SJCRH30 (cell line): ENCODE data around the gene NUB1. TPM values are rescaled to one million over a fixed set of nuclear protein-coding genes. Genes with fewer than 3 reads are reported as not detected.
A peak's percentile ranks its signal among the peaks of the same experiment; 100 is the strongest.

Source experiments
- DNase-seq, 2 experiments: peaks; one replicate each; pipeline ENCODE4 v3.0.0-alpha.2; 2015 to 2020
- H3K27ac ChIP-seq: fragments of 250-450 bp; sonication (Bioruptor Pico); 2 replicates; pipeline ENCODE4 v1.5.1; 2020; ENCODE audit warnings: mild to moderate bottlenecking, moderate library complexity
- H3K27me3 ChIP-seq: fragments of 250-450 bp; sonication (Bioruptor Pico); 2 replicates; pipeline ENCODE4 v1.5.1; 2020; ENCODE audit warnings: mild to moderate bottlenecking, moderate library complexity
- H3K36me3 ChIP-seq: fragments of 250-450 bp; sonication (Bioruptor Pico); 2 replicates; pipeline ENCODE4 v1.5.1; 2020; ENCODE audit warnings: mild to moderate bottlenecking, moderate library complexity
- H3K4me1 ChIP-seq: fragments of 250-450 bp; sonication (Bioruptor Pico); 2 replicates; pipeline ENCODE4 v1.5.1; 2020; ENCODE audit warnings: mild to moderate bottlenecking, moderate library complexity
- H3K4me3 ChIP-seq: fragments of 250-450 bp; sonication (Bioruptor Pico); 2 replicates; pipeline ENCODE4 v1.5.1; 2020; ENCODE audit warnings: mild to moderate bottlenecking, moderate library complexity
- H3K9me3 ChIP-seq: fragments of 250-450 bp; sonication (Bioruptor Pico); replicated peaks from 2 replicates; pipeline ENCODE4 v1.5.1; 2020; ENCODE audit warnings: mild to moderate bottlenecking, moderate library complexity
- total RNA-seq: library from RNA; depleted of rRNA; stranded (reverse); fragments of >200 nt; shearing (Covaris generic); gene quantifications from 2 replicates; pipeline ENCODE4 v1.2.3, GENCODE V29; 2014

NUB1 gene
- total RNA-seq, 1 experiment from 2014 or later = 61.5 TPM

DNA sequence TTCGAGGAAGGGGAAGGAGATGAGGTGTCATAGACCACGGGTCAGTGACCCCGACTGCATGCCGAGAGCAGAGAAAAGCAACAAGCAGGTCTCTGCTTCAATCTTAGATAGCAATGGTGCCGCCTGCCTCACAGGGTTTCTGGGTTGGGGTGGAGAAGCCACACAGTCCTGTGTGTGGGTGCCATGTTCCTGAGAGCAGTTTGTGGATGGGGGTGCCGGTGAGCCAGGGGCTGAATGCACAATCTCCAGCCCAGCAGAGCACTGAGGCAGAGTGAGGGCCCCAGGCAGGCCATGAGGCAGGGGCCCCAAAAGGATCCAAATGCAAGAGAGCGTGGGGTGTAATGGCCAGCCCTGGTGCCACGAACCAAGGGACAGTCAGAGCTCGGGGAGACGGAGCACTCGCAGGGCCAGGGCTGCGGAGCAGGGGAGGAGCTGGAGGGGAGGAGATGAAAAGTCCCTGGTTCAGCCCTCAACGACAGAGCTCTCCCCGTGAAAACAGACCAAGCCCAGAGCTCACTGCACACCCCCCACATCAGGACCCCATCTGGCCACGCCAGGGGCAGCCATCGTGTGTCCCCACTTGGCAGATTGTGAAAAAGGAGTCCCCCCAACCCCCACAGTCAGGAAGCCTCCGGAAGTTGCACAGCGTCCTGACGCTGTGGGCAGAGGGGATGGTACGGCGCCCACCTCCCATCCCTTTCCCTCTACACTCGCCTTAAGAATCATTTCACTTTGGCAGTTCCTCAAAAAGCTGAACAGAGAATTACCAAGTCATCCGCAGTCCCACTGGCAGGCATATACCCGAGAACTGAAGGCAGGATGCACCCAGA is 48.4 kb downstream of the NUB1 start:
- Histone ChIP-seq H3K27ac (no peak overlapping the region), H3K9me3 (no peaks in the 10 kb centered on the region), H3K27me3 (peaks cover 29% of the 10 kb centered on the region; the same call in 1 of the 2 replicates), H3K36me3 (no peaks in the 10 kb centered on the region), H3K4me3 (no peak overlapping the region), H3K4me1 (peaks cover 18% of the 10 kb centered on the region)
- no peak for DNase-seq

DNA sequence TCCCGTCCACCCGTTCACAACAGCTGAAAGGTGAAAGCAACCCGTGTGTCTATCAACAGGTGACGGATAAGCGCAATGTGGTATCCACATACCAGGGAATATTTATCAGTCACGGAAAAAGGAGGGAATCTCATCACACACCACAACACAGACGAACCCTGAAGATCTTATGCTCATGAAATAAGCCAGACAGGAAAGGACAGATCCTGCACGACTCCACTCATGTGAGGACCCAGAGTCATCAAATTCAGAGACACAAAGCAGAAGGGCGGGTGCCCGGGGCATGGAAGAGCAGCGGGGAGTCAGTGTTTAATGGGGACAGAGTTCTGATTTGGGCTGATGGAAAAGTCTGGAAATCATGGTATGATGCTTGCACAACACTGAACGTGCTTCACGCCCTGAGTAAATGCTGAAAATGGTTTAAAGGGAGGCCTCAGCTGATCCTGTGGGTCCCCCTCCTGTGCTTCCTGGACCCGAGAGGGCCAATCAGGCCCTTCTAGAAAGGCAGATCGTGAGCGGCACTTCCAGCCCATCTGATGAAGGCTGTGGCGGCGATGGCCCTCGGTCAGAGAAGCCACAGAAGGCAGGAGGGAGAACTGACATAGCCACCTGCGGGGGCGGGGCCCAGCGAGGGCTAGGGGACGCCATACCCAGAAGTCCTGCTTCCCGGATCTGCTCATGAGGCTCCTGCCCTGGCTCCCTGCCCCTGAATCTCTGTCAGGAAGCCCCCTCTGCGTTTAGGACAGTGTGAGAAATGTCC is 49.2 kb downstream of the NUB1 start:
- Histone ChIP-seq H3K27ac (no peak overlapping the region), H3K4me1 (peaks cover 13% of the 10 kb centered on the region), H3K9me3 (no peaks in the 10 kb centered on the region), H3K4me3 (no peak overlapping the region), H3K27me3 (peaks cover 28% of the 10 kb centered on the region; the same call in 1 of the 2 replicates), H3K36me3 (no peaks in the 10 kb centered on the region)
- DNase-seq = peak; percentile 51 to 66

DNA sequence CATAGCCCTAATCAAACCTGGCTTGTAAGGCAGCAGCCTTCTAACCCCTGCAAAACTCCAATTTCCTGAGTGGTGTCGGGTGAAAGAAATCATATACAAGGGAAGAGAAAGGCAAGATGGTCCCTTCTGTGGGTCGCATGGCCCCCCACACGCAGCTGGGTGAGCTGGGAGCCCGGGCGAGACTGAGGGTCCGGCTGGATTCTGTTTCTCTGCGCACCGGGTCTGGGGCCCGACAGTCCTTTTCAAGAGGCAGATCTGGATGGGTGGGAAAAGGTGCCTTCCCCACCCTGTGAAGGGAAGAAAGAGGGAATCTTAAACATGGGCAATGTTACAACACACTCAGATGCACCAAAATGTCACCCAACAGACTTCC is 49.7 kb downstream of the NUB1 start:
- peaks cover 7% of the 10 kb centered on the region for H3K4me1 ChIP-seq
- peaks cover 22% of the 10 kb centered on the region; the same call in 1 of the 2 replicates for H3K27me3 ChIP-seq
- no peaks in the 10 kb centered on the region for H3K9me3 ChIP-seq
- H3K4me3 ChIP-seq = no peak overlapping the region
- no peak overlapping the region for H3K27ac ChIP-seq
- no peak for DNase-seq
- no peaks in the 10 kb centered on the region for H3K36me3 ChIP-seq

DNA sequence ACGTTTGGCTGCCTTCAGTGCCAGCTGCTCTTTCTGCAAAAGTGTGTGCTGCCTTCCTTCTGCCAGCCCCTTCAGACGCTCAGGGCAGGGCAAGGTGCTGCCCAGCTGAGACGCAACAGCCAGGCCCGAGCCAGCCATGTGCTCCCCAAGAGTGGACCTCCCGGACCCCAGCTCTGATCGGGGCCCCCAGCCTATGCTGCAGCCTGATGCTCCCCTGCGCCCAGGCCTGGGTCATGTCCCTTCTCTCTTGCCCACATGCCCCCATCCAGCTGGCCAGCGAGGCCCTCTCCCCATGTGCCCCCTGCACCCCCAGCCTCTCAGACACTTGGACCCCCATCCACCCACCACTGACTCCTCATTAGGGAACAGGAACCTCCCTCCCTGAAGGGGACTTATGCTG is 50.4 kb downstream of the NUB1 start:
- Histone ChIP-seq H3K4me1 (peaks cover 3% of the 10 kb centered on the region), H3K36me3 (no peaks in the 10 kb centered on the region), H3K9me3 (no peaks in the 10 kb centered on the region), H3K27me3 (peaks cover 15% of the 10 kb centered on the region; the same call in 1 of the 2 replicates), H3K4me3 (no peak overlapping the region), H3K27ac (no peak overlapping the region)
- no peak for DNase-seq

DNA sequence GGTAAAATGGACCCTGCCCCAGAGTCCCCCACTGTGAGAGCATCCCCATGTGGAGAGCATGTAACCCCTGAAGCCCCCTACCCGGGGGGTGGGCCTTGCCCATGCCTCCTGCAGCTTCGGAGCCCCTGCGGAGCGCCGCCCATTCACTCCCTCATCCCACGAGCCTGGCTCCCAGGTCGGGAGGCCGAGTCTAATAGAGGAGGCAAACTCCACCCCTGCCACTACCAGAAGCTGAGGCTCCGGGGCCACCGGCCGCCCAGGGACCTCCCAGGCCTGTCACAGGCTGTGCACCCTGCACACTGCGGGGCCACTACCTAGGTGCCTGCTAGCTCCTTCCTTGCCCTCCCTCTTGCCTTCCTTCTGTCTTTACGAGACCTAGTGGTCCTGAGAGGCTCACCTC is 50.8 kb downstream of the NUB1 start:
- Histone ChIP-seq H3K4me3 (no peak overlapping the region), H3K36me3 (no peaks in the 10 kb centered on the region)
- DNase-seq = no peak

DNA sequence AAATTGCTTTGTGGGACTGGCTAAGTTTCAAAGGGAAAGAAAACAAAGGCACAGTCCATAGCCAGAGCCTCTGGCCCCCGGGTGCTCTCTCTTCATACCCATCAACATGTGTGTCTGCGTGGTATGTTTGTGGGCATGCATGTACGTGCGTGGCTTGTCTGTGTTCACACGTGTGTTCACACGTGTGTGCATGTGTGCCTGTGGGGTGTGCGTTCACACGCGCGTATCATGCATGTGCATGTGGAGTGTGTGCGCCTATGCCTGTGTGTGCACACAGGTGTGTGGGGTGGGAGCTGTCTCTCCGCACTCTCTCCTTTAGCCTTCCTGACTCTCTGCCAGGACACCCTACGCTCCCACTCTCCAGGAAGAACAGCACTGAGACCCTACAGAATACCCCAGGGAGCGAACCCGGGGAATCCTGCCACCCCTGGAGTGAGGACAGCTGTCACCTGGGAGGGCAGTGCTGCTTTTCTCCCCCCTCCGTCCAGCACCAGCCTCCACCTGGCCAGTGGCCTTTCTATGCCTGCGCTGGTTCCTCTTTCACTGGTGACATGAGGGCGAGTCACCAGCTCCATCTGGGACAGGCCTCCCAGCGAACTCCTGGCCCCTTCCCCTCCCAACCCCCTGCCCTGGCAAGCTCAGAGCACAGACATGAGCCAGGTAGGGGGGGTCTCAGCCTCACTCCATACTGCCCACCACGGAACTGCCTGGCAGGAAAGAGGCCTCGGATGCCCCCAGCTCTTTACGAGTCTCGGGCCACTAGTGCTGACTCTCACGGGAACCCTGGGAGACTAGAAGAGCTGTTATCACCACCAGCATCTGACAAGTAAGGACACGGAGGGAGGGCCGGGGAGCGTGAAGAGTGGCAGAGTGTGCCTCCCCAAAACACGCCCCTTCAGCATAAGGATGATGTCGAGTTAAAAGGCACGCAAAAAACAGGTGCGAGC is 51.7 kb downstream of the NUB1 start:
- H3K4me1 ChIP-seq = peaks cover 3% of the 10 kb centered on the region
- no peak overlapping the region for H3K27ac ChIP-seq
- H3K9me3 ChIP-seq = 0 out of 2 replicates have a peak, but pooled peaks cover 4% of the 10 kb centered on the region
- H3K36me3 ChIP-seq = no peaks in the 10 kb centered on the region
- no peak overlapping the region for H3K4me3 ChIP-seq
- peaks cover 12% of the 10 kb centered on the region; the same call in 1 of the 2 replicates for H3K27me3 ChIP-seq
- DNase-seq = peak in 1 of 2 experiments; percentile 45

More for the DNA sequence above, 50.8 kb downstream of the NUB1 start:
- peaks cover 13% of the 10 kb centered on the region; the same call in 1 of the 2 replicates for H3K27me3 ChIP-seq
- no peak overlapping the region for H3K27ac ChIP-seq
- no peaks in the 10 kb centered on the region for H3K9me3 ChIP-seq
- peaks cover 3% of the 10 kb centered on the region for H3K4me1 ChIP-seq

DNA sequence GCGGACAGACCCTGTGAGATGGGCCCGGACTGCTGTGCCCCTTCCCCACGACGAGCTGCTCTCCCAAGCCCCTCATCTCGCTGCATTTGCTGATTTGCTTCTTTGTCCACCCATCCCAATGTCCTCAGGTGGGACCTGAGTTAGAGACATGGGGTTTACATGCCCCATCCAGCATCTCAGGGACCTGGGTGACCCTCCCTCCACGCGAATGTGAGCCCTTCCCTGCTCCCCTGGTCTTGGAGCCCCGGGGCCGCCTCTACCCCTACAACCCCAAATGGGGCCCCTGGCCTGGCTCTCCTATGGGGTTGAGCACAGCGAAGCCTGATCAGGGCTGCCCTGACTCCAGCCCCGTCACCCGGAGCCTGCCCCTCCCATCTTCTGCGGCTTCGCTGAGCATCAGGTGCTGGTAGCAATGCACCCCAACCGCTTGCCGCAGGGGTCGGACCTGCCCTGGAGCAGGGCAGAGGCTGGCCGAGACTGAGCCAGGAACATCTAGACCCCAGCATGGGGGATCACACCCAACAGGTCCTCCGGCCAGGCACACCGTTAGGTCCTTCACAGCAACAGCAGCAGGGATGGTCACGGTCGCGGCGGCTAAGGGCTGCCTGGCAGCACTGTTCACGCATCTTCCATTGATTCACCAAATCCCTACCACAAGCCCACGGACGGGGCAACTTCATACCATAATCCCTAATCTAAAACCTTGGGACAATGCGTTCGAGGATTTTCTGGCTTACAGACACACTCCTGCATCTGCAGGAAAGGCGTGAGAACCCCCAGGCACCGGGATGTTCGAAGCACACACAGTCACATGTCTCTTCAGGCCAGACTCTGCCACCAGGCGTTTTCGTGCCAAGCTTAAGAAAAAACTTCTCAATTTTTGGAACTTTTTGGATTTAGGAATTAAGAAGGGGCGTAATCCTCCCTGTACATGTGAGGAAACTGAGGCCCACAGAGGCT is 52.7 kb downstream of the NUB1 start:
- no peak overlapping the region for H3K4me3 ChIP-seq
- no peak for DNase-seq
- no peaks in the 10 kb centered on the region for H3K36me3 ChIP-seq
- H3K27me3 ChIP-seq = peaks cover 8% of the 10 kb centered on the region; the same call in 1 of the 2 replicates
- 0 out of 2 replicates have a peak, but pooled peaks cover 4% of the 10 kb centered on the region for H3K9me3 ChIP-seq
- H3K4me1 ChIP-seq = peaks cover 4% of the 10 kb centered on the region
- H3K27ac ChIP-seq = no peak overlapping the region

DNA sequence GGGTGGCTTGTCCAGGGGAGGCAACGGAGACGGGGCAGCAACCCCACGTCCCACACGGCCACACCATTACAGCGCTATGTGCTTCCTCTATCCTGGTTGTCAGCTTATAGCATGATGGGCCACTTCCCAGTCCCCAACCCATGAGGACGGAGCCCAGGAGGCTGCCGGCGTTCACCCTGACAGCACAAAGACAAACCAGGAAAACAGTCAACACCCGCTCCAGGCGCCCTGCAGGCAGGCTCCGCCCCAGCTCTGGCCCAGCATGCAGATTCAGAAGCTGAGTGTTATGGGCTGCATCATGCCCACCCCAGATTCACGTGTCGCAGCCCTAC is 53.4 kb downstream of the NUB1 start:
- Histone ChIP-seq H3K36me3 (no peaks in the 10 kb centered on the region), H3K9me3 (0 out of 2 replicates have a peak, but pooled peaks cover 4% of the 10 kb centered on the region), H3K4me3 (no peak overlapping the region), H3K4me1 (peaks cover 8% of the 10 kb centered on the region), H3K27me3 (peaks cover 8% of the 10 kb centered on the region; the same call in 1 of the 2 replicates), H3K27ac (no peak overlapping the region)
- DNase-seq = no peak

DNA sequence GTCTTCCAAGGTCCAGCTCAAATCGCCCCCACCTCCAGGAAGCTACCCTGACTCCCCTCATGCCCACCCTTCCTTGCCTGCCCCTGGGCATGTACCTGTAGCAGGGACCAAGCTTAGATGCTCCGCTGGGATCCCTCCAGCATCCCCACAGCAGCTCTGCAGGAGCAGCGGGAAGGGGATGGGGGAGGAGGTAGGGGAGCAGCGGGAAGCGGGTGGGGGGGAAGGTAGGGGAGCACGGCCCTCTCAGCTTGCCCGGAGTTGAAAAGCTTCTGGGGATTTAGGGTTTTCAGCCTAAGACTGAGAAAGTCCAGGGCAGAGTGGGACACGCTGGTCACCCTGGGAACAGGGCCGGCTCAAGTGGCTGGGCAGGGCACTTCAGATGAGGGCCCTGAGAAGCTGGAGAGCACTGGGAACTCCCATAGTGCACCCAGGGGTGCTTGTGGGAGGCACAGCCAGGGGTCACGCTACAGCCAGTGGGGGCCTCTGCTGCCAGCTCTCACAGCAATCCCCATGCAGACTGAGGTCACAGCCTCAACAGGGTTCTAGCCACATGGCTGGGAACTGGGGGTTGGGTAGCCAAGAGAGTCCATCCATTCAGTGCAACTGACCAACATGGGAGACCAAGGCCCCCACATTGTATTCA is 54.8 kb downstream of the NUB1 start:
- 0 out of 2 replicates have a peak, but pooled peaks cover 4% of the 10 kb centered on the region for H3K9me3 ChIP-seq
- H3K4me3 ChIP-seq = no peak overlapping the region
- H3K36me3 ChIP-seq = no peaks in the 10 kb centered on the region
- peaks cover 8% of the 10 kb centered on the region; the same call in 1 of the 2 replicates for H3K27me3 ChIP-seq
- H3K27ac ChIP-seq = no peak overlapping the region
- no peak for DNase-seq
- H3K4me1 ChIP-seq = peaks cover 8% of the 10 kb centered on the region

DNA sequence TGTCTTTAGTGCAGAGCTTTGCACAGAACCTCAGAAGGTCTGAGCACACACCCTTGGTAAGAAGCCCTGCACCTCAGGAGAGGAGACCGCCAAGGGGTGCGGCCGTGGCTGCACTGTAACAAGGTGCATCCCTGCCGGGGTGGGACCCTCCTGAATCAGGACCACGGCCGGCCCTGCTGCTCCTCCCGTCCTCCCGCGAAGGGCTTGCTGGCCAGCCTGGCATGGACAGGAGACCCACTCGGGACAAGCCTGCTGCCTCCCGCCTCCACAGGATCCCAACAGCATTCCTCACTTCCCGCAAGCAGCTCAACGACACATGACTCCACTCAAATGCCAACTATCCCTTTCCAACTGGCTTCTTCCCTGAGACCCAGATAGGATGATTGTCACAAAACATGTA is 55.4 kb downstream of the NUB1 start:
- no peak overlapping the region for H3K27ac ChIP-seq
- H3K27me3 ChIP-seq = peaks cover 8% of the 10 kb centered on the region; the same call in 1 of the 2 replicates
- peaks cover 8% of the 10 kb centered on the region for H3K4me1 ChIP-seq
- no peak for DNase-seq
- H3K36me3 ChIP-seq = no peaks in the 10 kb centered on the region
- no peak overlapping the region for H3K4me3 ChIP-seq
- 0 out of 2 replicates have a peak, but pooled peaks cover 4% of the 10 kb centered on the region for H3K9me3 ChIP-seq

DNA sequence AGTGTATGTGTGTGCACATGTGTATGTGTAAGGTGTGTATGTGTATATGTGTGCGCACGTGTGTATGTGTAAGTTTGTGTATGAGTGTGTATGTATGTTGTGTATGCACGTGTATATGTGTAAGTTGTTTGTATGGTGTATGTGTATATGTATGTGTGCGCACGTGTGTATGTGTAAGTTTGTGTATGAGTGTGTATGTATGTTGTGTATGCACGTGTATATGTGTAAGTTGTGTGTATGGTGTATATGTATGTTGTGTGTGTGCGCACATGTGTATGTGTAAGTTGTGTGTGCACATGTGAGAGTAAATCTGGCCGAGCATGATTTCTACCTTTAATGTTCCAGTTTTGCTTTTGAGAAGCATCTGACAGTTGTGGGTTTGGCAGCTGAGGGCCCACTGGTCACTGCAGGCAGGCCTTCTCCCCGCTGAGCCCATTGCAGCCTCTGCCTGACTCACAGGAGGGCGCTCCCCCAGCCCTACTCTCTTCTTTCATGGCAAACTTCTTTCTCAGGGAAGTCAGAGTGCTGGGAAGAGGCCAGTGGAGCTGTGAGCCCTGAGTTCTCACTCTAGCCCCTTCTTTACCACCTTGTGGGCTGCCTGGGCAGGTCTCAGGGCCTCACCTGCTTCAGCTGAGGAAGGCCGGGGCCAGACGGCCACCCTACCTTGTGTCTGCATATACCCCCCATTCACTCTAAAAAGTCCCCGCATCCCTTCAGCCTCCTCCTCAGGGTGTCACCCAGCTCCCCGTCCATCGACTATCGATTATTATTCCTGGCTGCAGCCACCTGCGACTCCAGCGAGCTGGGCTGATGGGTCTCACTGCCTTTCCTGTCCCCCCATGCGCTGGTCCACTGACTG is 57.1 kb downstream of the NUB1 start:
- no peak for DNase-seq
- Histone ChIP-seq H3K27me3 (0 out of 2 replicates have a peak, but pooled peaks cover 3% of the 10 kb centered on the region), H3K36me3 (no peaks in the 10 kb centered on the region), H3K4me1 (peaks cover 8% of the 10 kb centered on the region), H3K4me3 (no peak overlapping the region), H3K27ac (no peak overlapping the region), H3K9me3 (0 out of 2 replicates have a peak, but pooled peaks cover 4% of the 10 kb centered on the region)

DNA sequence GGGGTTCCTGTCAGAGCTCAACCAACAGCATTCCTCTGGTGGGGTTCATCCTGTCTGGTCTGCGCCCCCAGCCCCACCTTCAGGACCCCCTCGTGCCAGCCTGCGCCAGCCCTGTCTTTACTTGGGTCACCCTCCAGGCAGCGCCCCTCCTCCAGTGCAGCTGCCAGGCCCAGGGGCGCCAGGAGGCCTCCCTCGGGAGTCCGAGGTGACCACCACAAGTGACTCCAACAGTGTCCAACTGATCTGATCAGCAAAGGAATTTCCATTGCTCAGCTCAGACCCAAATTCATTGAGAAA is 57.6 kb downstream of the NUB1 start:
- DNase-seq = no peak
- no peaks in the 10 kb centered on the region for H3K36me3 ChIP-seq
- H3K9me3 ChIP-seq = 0 out of 2 replicates have a peak, but pooled peaks cover 4% of the 10 kb centered on the region
- H3K27me3 ChIP-seq = 0 out of 2 replicates have a peak, but pooled peaks cover 3% of the 10 kb centered on the region
- no peak overlapping the region for H3K4me3 ChIP-seq
- peaks cover 5% of the 10 kb centered on the region; the same call in 1 of the 2 replicates for H3K4me1 ChIP-seq
- no peak overlapping the region for H3K27ac ChIP-seq
